ENCODE data around the gene VTCN1. TPM values are rescaled to one million over a fixed set of nuclear protein-coding genes. Genes with fewer than 3 reads are reported as not detected.
"Not testable (repeated sequence)": the region's sequence is repeated elsewhere in the genome, so short reads cannot be mapped to it uniquely, and the experiment has no call there.

The VTCN1 gene
- total RNA-seq, 1 donor from 2014 or later, result not detected

GRCh38 chr1:117166076-117166475 lies 44.7 kb downstream of the VTCN1 start:
- DNase-seq (ENCODE audit: low read depth in 2 of 2), result no peak

- no peak for DNase-seq (ENCODE audit: low read depth in 2 of 2)
These were observed 46.5 kb downstream of the VTCN1 start for GRCh38 chr1:117164209-117164608.

GRCh38 chr1:117162816-117163215 lies 47.9 kb downstream of the VTCN1 start:
- no peak for DNase-seq (ENCODE audit: low read depth in 2 of 2)

- no peak for DNase-seq (ENCODE audit: low read depth in 2 of 2)
These were observed 48.8 kb downstream of the VTCN1 start for GRCh38 chr1:117161887-117162286.

DNA sequence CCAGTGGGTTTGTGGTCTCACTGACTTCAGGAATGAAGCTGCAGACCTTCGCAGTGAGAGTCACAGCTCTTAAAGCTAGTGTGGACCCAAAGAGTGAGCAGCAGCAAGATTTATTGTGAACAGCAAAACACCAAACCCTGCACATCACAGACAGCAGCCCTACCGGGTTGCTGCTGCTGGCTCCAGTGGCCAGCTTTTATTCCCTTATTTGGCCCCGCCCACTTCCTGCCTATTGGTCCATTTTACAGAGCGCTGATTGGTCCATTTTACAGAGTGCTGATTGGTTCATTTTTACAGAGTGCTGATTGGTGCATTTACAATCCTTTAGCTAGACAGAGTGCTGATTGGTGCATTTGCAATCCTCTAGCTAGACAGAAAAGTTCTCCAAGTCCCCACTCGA lies 59.4 kb downstream of the VTCN1 start:
- DNase-seq (ENCODE audit: low read depth in 2 of 2), result not testable (repeated sequence)

DNA sequence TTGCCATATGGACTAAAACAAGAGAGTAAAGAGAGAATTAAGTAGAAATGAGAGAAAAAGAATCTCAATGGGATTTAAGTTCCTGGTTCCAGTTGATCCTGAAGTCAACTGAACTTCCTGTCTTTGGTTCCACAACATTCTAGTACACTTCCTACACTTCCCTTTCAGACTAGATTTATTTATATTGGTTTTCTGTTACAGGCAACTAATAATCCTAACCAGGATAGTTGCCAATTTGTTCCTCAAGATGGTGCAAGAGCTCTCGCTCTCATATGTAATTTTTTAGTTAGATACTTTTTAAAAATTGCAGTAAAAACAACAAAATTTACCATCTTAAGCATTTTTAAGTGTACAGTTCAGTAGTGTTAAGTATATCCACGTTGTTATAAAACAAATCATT lies 60.4 kb downstream of the VTCN1 start:
- DNase-seq (ENCODE audit: low read depth in 2 of 2), result peak in 1 of 2 donors; percentile 28

- DNase-seq (ENCODE audit: low read depth in 2 of 2), result no peak
These were observed 62.7 kb downstream of the VTCN1 start for GRCh38 chr1:117147856-117148588.

DNA sequence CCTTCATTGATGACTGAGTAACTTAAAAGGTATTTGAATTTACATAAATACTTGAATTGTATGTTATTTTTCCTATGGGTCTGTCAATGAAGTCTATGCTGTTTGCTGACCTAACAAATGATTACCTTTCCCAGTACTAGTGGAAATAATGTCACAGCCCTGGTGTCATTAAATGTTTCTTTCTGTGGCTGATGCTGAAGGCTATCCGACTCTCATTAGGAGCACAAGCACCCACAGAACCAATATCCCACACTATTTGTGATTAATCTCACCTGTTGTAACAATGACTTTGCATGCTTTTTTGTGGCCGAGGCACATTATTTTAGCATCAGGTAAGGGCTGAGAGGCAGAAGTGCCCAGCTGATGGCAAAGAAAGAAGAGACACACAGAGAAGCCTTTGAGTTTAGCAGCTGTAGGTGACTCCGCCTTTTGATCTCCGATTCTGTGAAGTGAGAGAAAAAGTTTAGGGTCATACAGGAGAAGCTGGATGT lies 63.3 kb downstream of the VTCN1 start:
- DNase-seq (ENCODE audit: low read depth in 2 of 2), result no peak

DNA sequence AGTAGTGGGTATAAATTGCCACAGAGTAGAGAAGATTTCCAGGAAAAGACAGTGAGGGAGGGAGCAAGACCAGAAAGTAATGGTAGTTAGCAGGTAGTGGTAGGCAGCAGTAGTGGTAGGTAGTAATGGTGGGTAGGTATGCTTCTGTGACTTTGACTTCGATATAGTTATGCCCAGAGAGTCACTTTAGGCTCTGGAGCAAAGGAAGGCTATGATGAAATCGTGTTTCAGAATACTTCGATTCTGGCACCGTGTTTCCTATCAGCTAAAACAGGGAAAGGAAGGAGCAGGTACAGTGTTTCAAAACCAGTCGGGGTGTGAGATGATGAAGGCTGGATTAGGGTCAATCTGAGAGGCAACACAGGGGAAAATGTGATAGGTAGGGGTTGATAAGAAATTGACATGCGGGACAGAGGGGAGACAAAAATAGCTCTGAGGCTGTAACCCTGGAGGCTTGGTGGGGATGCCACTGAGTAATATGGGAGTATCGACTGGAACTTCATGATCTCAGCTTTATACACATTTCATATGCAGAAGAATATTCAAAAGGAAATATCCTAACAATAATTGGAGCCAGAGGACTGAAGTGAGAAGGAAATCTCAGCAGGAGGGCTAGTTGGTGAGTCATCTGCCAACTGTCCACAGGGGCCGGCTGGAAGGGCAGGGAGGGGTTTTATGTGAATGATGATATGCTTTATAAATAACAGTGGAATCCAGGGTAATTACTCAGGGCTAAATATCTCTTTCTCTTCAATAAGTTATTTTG lies 64.0 kb downstream of the VTCN1 start:
- DNase-seq (ENCODE audit: low read depth in 2 of 2), result peak in 1 of 2 donors; percentile 66

- no peak for DNase-seq (ENCODE audit: low read depth in 2 of 2)
These were observed 64.7 kb downstream of the VTCN1 start for GRCh38 chr1:117146072-117146471.

DNA sequence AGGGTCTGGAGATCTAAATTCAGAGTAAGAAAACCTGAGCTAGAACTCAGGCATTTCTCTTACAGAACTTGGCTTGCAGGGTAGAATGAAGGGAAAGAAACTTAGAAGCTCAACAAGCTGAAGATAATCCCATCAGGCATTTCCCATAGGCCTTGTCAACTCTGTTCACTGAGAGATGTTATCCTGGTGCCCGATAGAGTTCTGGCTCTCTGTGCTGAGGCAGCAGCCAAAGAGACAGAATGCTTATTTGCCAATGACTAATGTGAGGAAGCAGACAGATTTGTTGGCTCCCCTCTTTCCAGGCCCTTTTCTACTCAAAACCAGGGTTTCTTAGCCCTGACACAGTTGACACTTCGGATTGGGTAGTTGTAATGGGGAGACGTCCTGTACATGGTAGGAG lies 66.9 kb downstream of the VTCN1 start:
- no peak for DNase-seq (ENCODE audit: low read depth in 2 of 2)

GRCh38 chr1:117143172-117143571 lies 67.6 kb downstream of the VTCN1 start:
- DNase-seq (ENCODE audit: low read depth in 2 of 2), result no peak

DNA sequence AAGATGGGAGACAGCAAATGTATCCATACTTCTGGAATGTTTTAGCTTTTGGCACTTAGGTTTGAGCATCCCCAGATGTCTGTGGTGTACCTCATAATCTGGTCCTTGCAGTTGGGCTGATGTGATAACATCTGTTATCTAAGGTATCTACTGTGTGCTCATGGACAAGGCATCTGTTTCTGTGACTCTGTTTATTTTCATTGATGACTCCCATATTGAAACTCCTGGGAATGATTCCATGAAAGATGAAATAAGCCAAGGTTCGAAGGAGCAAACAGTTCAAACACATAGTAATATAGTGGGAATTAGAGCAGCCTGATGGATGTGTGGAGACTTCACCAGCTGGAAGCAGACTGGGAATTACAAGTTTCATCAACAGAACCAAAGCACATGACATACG lies 68.5 kb downstream of the VTCN1 start:
- DNase-seq (ENCODE audit: low read depth in 2 of 2), result no peak

DNA sequence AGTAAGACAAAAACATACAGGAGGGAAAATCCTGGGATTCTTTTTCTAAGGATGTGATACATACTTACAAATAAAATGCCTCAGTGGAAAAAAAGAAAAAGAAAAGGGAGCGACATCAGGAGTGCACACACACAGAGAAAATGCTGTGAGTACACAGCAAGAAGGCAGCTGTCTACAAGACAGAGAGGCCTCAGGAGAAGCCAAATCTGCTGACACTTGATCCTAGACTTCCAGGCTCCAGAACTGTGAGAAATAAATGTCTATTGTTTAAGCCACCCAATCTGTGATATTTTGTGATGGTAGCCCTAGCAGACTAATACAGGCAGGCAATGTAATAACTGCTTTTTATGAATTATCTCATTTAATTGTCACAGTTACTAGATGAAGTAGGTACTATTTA lies 72.2 kb downstream of the VTCN1 start:
- no peak for DNase-seq (ENCODE audit: low read depth in 2 of 2)

- no peak for DNase-seq (ENCODE audit: low read depth in 2 of 2)
These were observed 72.6 kb downstream of the VTCN1 start for GRCh38 chr1:117138106-117138505.

DNA sequence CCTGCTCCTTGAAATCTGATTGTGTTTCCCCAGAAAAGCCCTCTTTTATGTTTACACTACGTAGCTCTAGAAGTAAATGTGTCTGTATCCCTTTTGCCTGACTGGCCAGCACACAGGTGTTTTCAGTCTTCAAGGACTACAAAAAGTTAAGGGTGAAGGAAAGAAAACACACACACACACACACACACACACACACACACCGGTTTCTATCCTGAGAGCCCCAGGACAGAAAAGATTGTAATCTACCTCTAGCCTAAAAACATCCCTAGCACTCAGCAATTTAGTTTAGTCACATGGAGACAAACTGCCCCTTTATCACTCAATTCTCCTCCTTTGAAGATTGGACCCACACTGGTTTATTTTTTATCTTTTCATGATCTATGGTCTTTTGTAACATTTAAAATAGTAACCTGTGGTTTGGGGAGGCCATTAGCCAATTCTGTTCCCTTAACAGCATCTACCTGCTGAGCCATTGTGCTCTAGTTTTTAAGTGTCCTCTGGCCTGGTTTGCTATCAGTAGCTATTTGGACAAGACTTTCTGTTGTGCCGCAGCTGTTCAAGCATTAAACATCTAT lies 73.4 kb downstream of the VTCN1 start:
- DNase-seq (ENCODE audit: low read depth in 2 of 2), result no peak

GRCh38 chr1:117136749-117137148 lies 74.0 kb downstream of the VTCN1 start:
- DNase-seq (ENCODE audit: low read depth in 2 of 2), result no peak

DNA sequence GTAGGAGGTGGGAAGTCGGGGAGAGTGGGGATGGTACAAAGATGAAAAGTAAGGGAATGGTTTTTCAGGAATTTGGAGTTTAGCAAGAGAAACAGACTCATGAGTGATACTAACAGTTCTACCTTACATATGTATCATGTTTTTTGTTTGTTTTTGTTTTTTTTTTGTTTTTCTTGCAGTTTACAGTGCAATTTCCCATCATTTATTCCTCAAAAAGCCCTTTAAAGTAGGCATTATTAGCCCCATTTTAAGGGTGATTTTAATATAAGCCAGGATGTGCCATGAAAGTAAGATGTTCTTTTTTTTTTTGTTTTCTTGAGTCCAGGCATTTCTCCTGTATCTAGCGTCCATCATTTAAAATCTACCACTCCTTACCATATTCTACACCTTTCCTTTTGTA lies 75.4 kb downstream of the VTCN1 start:
- DNase-seq (ENCODE audit: low read depth in 2 of 2), result no peak

GRCh38 chr1:117130526-117130925 lies 80.2 kb downstream of the VTCN1 start:
- DNase-seq (ENCODE audit: low read depth in 2 of 2), result no peak

DNA sequence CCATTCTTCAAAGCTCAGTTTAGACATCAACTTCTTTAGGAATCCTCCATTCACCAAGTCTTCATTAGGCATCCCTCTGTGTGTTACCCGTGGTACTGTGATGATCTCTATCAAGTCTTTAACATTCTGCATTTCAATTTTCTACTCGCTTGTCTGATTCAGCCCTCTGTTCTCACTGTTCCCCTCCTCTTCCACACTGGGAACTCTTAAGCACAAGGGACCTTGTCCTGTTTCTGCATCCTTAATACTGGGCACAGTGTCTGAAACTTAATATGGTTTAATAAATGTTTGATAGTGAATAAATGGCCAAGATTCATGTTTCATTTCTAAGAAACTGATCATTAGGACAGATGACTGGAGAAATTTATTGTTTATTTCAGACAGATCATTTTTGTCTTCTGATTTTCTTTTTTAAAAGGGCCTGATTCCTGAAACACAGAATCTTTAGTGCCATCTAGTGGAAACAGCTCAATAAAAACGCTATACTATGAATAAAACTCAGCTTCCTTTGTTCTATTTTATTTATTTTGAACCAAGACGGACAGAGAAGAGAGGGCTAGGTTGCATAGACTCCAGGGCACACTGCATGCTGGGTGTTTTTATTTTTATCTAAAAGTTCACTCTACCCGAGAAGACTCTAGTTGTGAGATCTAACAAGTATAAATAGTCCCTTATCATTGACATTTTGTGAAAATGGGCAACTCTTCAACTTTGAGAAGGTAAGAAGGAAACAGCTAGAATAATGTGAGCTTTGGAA lies 82.2 kb downstream of the VTCN1 start:
- peak; percentile 29 to 60 for DNase-seq (ENCODE audit: low read depth in 2 of 2)

DNA sequence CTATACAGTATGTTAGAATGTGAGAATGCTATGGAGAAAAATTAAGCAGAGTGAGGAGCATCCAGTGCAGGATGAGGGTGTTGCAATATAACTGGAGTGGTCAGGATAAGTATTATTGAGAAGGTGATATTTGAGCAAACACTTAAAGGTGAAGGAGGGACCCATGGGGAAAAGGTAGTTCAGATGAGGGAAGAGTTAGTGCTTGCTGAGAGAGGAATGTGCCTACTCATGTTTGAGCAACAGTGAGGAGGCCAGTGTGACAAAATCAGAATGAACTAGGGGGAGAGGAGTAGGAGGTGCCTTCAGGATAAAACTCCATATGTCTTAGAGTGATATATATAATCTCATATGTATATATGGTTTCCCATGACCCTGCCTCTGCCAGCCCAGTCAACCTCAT lies 82.9 kb downstream of the VTCN1 start:
- DNase-seq (ENCODE audit: low read depth in 2 of 2), result no peak

GRCh38 chr1:117124661-117125060 lies 86.1 kb downstream of the VTCN1 start:
- no peak for DNase-seq (ENCODE audit: low read depth in 2 of 2)
